ENCODE measurements around the gene NT5C2.

Gene NT5C2

GRCh38 chr10:103053659-103054581 lies 139.2 kb downstream of the NT5C2 start:
- no peak for DNase-seq

DNA sequence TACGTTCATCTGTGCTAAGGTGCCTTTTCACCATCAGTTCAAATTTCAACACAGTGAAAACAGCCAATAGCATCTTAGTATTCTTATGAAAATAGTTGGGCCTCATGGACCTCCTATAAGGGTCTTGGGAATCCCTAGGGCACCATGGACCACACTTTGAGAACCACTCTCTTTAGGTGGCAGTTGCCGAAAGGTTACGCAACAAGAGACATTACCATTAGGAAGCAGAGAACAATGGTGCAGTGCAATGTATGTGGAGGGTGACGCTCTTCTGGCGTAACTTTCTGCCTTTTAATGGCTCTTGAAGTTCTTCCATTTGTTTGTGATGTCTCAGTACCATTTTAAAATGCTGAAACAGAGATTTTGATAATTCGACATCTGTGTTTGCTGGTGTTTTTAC lies 143.8 kb downstream of the NT5C2 start:
- no peak for DNase-seq

DNA sequence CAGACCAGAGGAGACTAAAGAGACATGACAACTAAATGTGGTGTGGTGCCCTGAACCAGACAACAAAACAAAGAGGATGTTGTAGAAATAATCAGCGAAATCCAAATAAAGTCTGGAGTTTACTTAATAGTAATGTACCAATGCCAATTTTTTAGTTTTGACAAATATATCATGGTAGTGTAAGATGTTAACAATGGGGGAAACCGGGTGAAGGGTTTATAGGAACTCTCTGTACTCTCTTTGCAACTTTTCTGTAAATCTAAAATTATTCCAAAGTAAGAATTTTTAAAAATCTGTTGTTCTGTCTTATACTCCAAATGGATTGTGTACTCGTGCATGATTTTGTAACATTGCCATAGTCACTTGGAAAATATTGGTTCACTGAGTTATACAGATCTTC lies 145.7 kb downstream of the NT5C2 start:
- DNase-seq, result no peak

DNA sequence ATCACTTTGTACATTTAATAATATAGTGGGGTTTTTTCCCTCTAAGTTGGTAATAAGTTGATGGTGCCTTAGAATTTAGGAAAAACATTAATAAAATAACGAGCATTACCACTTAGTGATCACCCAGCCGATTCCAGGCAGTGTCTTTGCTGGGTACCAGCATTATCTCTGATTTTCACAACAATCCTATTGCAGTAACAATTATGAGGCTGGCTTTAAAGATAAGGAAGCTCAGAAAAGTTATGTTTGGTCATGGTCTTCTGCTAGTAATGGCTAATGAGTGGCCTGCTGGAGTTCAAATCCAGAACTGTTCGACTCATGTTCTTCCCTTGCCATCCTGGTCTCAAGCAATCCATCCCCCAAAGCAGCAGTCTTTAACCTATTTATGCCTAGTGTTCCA lies 147.1 kb downstream of the NT5C2 start:
- DNase-seq, result no peak

DNA sequence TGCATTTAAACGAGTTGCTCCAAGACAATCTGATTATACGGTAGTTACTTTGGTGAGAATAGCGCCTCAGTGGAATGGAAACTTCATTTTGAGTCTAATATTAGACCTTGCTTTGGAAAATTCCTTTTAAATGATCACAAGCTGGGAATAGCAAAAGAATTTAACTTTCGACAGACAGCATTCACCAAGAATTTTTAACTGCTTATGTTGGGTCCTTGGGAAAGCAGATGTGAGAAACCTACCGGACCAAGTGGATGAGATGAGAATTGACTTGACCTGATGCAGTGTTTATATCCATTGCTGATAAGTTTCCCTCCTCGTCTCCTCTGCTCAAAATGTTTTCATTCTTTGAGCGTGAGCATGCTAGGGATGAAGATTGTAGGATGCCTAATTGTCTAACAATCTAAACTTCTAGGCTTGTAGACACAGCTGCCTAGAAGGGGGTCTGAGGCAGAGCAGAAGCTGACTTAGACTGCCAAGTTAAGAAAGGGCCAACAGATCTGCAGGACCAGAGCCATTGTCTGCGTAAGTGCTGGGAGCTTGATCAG lies 148.1 kb downstream of the NT5C2 start:
- DNase-seq, result no peak

- DNase-seq, result no peak
Observed at GRCh38 chr10:103042908-103043307, 150.2 kb downstream of the NT5C2 start.

GRCh38 chr10:103042129-103042528 lies 150.9 kb downstream of the NT5C2 start:
- no peak for DNase-seq

GRCh38 chr10:103041391-103041790 lies 151.7 kb downstream of the NT5C2 start:
- no peak for DNase-seq

- DNase-seq, result no peak
Observed at GRCh38 chr10:103040418-103040817, 152.7 kb downstream of the NT5C2 start.

DNA sequence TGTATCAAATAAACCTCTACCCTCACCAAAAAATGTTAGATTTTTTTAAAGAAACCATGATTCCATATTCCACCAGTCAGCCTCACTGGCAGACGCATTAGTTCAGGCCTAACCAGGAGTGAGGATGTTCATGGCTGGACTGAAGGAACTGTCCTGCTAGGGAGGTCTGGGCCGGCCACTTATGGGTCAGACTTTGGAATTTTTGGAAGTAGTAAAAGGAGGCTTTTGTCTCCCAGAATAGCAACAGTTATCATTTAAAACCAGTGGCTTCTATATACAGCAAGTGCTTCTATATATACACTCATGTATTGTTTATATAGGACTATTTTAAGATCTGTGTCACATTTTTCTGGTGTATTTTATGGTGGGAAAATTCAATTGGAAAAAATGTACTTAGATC lies 154.5 kb downstream of the NT5C2 start:
- no peak for DNase-seq
